ENCODE measurements around the gene CYB5R3.

GRCh38 chr22:42608136-42608822 is 40.9 kb downstream of the CYB5R3 start:
- TF ChIP-seq, protein P1, sequence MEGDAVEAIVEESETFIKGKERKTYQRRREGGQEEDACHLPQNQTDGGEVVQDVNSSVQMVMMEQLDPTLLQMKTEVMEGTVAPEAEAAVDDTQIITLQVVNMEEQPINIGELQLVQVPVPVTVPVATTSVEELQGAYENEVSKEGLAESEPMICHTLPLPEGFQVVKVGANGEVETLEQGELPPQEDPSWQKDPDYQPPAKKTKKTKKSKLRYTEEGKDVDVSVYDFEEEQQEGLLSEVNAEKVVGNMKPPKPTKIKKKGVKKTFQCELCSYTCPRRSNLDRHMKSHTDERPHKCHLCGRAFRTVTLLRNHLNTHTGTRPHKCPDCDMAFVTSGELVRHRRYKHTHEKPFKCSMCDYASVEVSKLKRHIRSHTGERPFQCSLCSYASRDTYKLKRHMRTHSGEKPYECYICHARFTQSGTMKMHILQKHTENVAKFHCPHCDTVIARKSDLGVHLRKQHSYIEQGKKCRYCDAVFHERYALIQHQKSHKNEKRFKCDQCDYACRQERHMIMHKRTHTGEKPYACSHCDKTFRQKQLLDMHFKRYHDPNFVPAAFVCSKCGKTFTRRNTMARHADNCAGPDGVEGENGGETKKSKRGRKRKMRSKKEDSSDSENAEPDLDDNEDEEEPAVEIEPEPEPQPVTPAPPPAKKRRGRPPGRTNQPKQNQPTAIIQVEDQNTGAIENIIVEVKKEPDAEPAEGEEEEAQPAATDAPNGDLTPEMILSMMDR (conservative IDR thresholded peaks at IDR 0.05 in 1 of 2, IDR thresholded peaks at IDR 0.05 in 1 of 2; ENCODE audit: low read depth in 1 of 2, low read length in 2 of 2), result no peak
- TF ChIP-seq EZH2 (IDR thresholded peaks at IDR 0.05; ENCODE audit: low read length, missing control alignments), result no peak
